ENCODE data around the gene ATP2C2.

DNA sequence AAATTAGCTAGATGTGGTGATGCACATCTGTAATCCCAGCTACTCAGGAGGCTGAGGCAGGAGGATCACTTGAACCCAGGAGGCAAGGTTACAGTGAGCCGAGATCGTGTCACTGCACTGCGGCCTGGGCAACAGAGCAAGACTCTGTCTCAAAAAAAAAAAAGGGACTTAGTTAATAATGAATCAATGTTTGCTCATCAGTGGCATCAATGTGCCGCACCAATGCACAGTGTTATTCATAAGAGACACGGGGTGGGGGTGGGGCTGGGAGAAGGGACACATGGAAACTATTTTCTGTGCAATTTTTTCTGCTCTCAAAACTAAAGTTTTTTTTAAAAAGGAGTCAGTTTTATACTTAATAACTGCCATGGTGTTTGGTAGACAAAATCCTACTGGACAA is 6.8 kb upstream of the ATP2C2 start:
- no peak for TF ChIP-seq SIN3A (IDR thresholded peaks at IDR 0.05; ENCODE audit: borderline replicate concordance, insufficient read depth, low read depth, low read length)
- TF ChIP-seq, protein P1, sequence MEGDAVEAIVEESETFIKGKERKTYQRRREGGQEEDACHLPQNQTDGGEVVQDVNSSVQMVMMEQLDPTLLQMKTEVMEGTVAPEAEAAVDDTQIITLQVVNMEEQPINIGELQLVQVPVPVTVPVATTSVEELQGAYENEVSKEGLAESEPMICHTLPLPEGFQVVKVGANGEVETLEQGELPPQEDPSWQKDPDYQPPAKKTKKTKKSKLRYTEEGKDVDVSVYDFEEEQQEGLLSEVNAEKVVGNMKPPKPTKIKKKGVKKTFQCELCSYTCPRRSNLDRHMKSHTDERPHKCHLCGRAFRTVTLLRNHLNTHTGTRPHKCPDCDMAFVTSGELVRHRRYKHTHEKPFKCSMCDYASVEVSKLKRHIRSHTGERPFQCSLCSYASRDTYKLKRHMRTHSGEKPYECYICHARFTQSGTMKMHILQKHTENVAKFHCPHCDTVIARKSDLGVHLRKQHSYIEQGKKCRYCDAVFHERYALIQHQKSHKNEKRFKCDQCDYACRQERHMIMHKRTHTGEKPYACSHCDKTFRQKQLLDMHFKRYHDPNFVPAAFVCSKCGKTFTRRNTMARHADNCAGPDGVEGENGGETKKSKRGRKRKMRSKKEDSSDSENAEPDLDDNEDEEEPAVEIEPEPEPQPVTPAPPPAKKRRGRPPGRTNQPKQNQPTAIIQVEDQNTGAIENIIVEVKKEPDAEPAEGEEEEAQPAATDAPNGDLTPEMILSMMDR (IDR thresholded peaks at IDR 0.05) = no peak

All from Panc1 (cell line).